Transverse colon (tissue), 4 donors: ENCODE data around the gene MOG. TPM values are rescaled to one million over a fixed set of nuclear protein-coding genes. Genes with fewer than 3 reads are reported as not detected.

Experiments
- DNase-seq: peaks from one replicate; pipeline ENCODE4 v3.0.0-alpha.2; 2019
- H3K27ac ChIP-seq, 4 donors: fragments of 200-600 bp; sonication (generic); 2 replicates each; pipeline ENCODE4 v1.5.1; 2016 to 2018; ENCODE audit warnings: inconsistent platforms in 4 of 4
- H3K27me3 ChIP-seq: fragments of 200-600 bp; sonication (generic); 2 replicates; pipeline ENCODE4 v1.5.1; 2017; ENCODE audit warnings: inconsistent platforms
- H3K36me3 ChIP-seq, 4 donors: fragments of 200-600 bp; sonication (generic); 2 replicates each; pipeline ENCODE4 v1.5.1; 2017 to 2019; ENCODE audit warnings: inconsistent platforms in 4 of 4
- H3K4me1 ChIP-seq, 4 donors: fragments of 200-600 bp; sonication (generic); 2 replicates each; pipeline ENCODE4 v1.5.1; 2017 to 2020; ENCODE audit warnings: inconsistent platforms in 4 of 4
- H3K4me3 ChIP-seq, 4 donors: fragments of 200-600 bp; sonication (generic); 1 replicate in 1 of 4; 2 replicates in 3 of 4; pipeline versions ENCODE4 v1.5.1 to v1.6.1; 2017 to 2019; ENCODE audit warnings: inconsistent platforms in 4 of 4
- H3K9me3 ChIP-seq, 2 donors: fragments of 200-600 bp; sonication (generic); 2 replicates each; pipeline ENCODE4 v1.5.1; 2017 to 2019; ENCODE audit warnings: inconsistent platforms in 2 of 2
- EP300 ChIP-seq: sonication (generic); formaldehyde crosslinking; IDR thresholded peaks from one replicate; pipeline ENCODE4 v1.6.1; 2017; ENCODE audit warnings: antibody characterized with exemption, low read depth
- POLR2A ChIP-seq: fragments of 450-650 bp; IDR thresholded peaks from one replicate; pipeline ENCODE4 v1.6.1; 2016; ENCODE audit warnings: antibody characterized with exemption, mild to moderate bottlenecking, moderate library complexity
- POLR2AphosphoS5 ChIP-seq, 3 donors: sonication (generic); formaldehyde crosslinking; IDR thresholded peaks; one replicate each; pipeline ENCODE4 v1.6.1; 2016; ENCODE audit warnings: antibody characterized with exemption in 3 of 3
- WGBS, 2 donors: methylation state at CpG; one replicate each; pipeline ENCODE4 v1.1.5; 2018; ENCODE audit warnings: low coverage in 1 of 2; 5-methylcytosine and 5-hydroxymethylcytosine counted together
- in situ Hi-C, 4 donors: fragments of 200-750 bp; cut with MboI; loops; one replicate each; pipeline versions ENCODE4 v1.15.0 to v1.15.1; 2017; ENCODE audit warnings: low sequenced_read_pairs in 3 of 4, low pct_ligation_motif_present in 1 of 4, low pct_unique_long_range_greater_than_20kb in 1 of 4
- intact Hi-C: fragments of 100-400 bp; cut with DNase I; formaldehyde crosslinking; loops from one replicate; pipeline ENCODE4 v1.15.1; 2023; ENCODE audit warnings: low total_unique reads
- total RNA-seq, 4 donors: library from RNA; depleted of rRNA; stranded (reverse); fragments of >200 nt; gene quantifications; one replicate each; pipeline ENCODE4 v1.1.0, GENCODE V29; 2016
- TF ChIP-seq, protein P1 (sequence below), 5 experiments: fragments of 200-600 bp in 3 of 5; fragments of 450-650 bp in 2 of 5; sonication (generic) in 3 of 5; IDR thresholded peaks; 1 replicate in 2 of 5; 2 replicates in 3 of 5; pipeline ENCODE4 v1.5.1; 2016 to 2017; ENCODE audit warnings: antibody characterized with exemption in 5 of 5, inconsistent platforms in 3 of 5, mild to moderate bottlenecking in 2 of 5, moderate library complexity in 1 of 5

Gene MOG
- total RNA-seq, 4 donors from 2014 or later = not detected

DNA sequence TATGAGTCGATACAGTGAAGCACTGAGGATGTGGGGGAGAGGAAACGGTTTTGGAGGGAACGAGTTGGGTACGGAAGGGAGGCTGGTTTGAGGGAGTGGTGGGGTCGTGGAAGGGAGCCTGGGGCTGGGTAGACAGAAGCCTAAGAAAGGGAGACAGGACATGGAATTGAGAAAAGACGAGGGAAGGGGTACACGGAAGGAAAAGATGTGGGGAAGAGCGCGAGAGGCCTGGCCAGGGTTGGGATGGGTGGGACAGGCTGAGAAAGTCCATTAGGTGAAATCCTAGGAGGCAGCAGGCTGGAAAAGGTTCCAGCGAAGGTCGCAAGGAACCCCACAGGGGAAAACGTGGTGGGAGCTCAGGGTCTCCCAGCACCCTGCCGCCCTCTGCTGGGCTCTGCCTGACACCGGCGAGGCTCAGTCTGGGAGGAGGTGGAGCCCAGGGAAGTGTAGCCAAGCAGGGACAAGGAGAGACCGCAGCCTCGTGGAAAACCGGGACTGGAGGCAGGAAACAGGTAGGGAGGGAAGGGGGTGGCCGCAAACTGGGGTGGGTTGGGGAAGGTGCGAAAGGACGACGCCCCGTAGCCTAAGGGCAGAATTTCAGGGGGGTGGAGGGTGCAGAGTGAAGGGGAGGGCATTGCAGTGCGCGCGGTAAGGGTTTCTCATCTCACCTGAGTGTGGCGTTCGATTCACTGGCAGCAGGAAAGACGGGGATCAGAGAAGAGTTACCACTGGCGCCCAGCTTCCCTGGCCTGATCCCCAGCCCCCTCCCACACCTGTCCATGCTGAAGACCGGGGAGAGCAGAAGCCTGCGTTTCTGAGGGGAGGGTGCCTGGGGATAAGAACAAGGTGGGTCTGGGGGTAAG is 28.2 kb upstream of the MOG start:
- Histone ChIP-seq H3K36me3 (no peaks in the 10 kb centered on the region), H3K4me1 (peaks cover 5 to 35% (median 26%) of the 10 kb centered on the region in 4 donors), H3K27me3 (peaks cover 34% of the 10 kb centered on the region), H3K4me3 (peak overlapping the region; percentile 35 to 56 (median 40)), H3K9me3 (no peaks in the 10 kb centered on the region), H3K27ac (peak overlapping the region; percentile 53 to 86 (median 78))
- in situ Hi-C loops = no loop called here
- WGBS, 2 donors = 4 to 6% methylated on average over 18 to 32 of the region's 32 CpGs
- intact Hi-C loops = no loop called here
- peak; percentile 77 for DNase-seq
- TF ChIP-seq, protein P1, sequence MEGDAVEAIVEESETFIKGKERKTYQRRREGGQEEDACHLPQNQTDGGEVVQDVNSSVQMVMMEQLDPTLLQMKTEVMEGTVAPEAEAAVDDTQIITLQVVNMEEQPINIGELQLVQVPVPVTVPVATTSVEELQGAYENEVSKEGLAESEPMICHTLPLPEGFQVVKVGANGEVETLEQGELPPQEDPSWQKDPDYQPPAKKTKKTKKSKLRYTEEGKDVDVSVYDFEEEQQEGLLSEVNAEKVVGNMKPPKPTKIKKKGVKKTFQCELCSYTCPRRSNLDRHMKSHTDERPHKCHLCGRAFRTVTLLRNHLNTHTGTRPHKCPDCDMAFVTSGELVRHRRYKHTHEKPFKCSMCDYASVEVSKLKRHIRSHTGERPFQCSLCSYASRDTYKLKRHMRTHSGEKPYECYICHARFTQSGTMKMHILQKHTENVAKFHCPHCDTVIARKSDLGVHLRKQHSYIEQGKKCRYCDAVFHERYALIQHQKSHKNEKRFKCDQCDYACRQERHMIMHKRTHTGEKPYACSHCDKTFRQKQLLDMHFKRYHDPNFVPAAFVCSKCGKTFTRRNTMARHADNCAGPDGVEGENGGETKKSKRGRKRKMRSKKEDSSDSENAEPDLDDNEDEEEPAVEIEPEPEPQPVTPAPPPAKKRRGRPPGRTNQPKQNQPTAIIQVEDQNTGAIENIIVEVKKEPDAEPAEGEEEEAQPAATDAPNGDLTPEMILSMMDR (IDR thresholded peaks at IDR 0.05) = peak; percentile 35 to 61 (median 55)
- no peak for TF ChIP-seq EP300

DNA sequence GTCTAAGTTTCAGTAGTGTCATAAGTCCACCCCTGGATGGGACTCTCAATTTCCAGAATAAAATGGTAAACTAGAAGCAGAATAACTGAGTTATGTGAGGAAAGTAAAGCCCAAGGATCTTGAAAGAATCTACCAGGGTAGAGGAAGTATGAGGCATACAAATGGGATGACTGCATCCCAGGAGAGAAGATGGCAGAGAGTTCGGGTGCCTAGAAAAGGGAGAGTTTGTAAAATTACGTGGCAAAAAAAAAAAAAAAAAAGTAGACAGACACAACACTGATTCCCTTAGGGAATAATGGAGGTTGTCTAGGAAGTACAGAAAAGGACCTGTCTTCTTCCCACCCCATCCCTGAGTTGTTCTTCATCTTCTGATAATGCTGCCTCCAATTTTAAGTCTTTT is 27.3 kb upstream of the MOG start:
- no peak overlapping the region for H3K27ac ChIP-seq
- WGBS, 2 donors = 87 to 100% methylated on average over 1 to 2 of the region's 2 CpGs
- H3K4me1 ChIP-seq = peaks cover 5 to 41% (median 29%) of the 10 kb centered on the region in 4 donors
- intact Hi-C loops = no loop called here
- no peaks in the 10 kb centered on the region for H3K9me3 ChIP-seq
- in situ Hi-C loops = no loop called here
- no peak for TF ChIP-seq POLR2A
- no peak for TF ChIP-seq POLR2AphosphoS5 (IDR thresholded peaks at IDR 0.05)
- TF ChIP-seq, protein P1 (IDR thresholded peaks at IDR 0.05) = no peak
- no peak for TF ChIP-seq EP300
- no peak overlapping the region for H3K4me3 ChIP-seq
- no peak for DNase-seq
- no peaks in the 10 kb centered on the region for H3K36me3 ChIP-seq
- peaks cover 34% of the 10 kb centered on the region for H3K27me3 ChIP-seq

DNA sequence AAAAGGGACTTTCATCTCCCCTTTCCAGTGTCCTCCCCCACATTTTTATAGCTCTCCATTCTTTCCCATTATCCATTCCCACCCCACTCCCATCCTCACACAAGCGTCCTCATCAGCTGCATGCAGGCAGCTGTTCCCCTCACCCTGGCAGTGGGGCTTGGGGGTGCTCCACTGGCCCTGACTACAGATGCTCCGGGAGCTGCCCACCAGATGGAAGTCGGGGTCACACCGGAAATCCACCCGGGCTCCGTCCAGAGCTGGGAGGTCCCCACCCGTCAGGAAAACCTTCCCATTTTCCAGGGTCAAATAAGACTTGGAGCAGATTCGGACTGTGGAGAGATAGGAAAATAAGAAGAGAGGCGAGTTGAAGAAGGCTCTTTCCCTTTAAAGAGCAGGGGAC is 26.6 kb upstream of the MOG start:
- intact Hi-C loops = no loop called here
- no peaks in the 10 kb centered on the region for H3K9me3 ChIP-seq

DNA sequence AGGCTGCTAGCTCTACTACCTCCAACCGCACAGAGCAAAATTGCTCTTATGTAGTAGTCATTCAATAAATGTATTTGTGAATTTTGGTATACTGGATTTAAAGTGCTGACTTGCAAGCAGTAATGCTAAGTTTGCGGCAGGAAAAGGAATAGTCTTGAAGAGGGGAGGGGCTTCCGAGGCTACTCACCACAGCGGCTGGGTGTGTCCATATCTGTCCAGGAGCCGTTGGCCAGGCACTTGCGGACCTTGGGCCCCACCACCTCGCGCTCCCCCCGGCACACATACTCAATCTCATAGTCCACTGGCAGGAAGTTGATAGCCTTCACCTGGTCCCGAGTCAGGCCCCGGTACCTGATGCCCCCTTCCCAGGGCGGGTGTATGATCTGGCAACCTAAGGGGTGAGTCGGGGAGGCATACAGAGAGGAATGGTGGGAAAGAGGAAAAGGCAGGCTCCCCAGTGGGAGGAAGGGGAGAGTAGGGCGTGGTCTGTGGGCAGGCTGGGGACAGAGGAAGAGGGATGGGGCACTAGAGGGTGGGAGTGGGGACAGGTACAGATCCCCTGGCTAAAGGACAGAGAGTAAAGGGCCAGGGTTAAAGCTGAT is 25.6 kb upstream of the MOG start:
- intact Hi-C loops = no loop called here
- no peaks in the 10 kb centered on the region for H3K9me3 ChIP-seq
- H3K27me3 ChIP-seq = peaks cover 34% of the 10 kb centered on the region
- H3K27ac ChIP-seq = no peak overlapping the region
- no peaks in the 10 kb centered on the region for H3K36me3 ChIP-seq
- WGBS, 2 donors = 74 to 100% methylated on average over 1 to 14 of the region's 14 CpGs
- DNase-seq = no peak
- no peak overlapping the region for H3K4me3 ChIP-seq
- peaks cover 5 to 41% (median 29%) of the 10 kb centered on the region in 4 donors for H3K4me1 ChIP-seq
- in situ Hi-C loops = no loop called here
- TF ChIP-seq POLR2AphosphoS5 (IDR thresholded peaks at IDR 0.05) (no peak), POLR2A (no peak), EP300 (no peak)
- TF ChIP-seq, protein P1 (IDR thresholded peaks at IDR 0.05) = no peak

More for the DNA sequence above, 26.6 kb upstream of the MOG start:
- WGBS, 2 donors = 79 to 96% methylated on average over 3 to 9 of the region's 9 CpGs
- TF ChIP-seq EP300 = no peak
- TF ChIP-seq, protein P1 (IDR thresholded peaks at IDR 0.05) = no peak
- no peak for TF ChIP-seq POLR2AphosphoS5 (IDR thresholded peaks at IDR 0.05)
- TF ChIP-seq POLR2A = no peak
- no peak overlapping the region for H3K4me3 ChIP-seq
- H3K4me1 ChIP-seq = peaks cover 5 to 41% (median 29%) of the 10 kb centered on the region in 4 donors
- peaks cover 34% of the 10 kb centered on the region for H3K27me3 ChIP-seq
- no peak for DNase-seq
- in situ Hi-C loops = no loop called here
- H3K27ac ChIP-seq = no peak overlapping the region
- no peaks in the 10 kb centered on the region for H3K36me3 ChIP-seq
